WTC11 (cell line): Measurements from ENCODE around the gene UBP1. TPM values are rescaled to one million over a fixed set of nuclear protein-coding genes. Genes with fewer than 3 reads are reported as not detected.

Experiments used
- ATAC-seq: fragments of 200-7000 bp; cut with Tn5 transposase; 2 replicates; pipeline ENCODE4 v1.10.0; 2021; ENCODE audit warnings: mild to moderate bottlenecking, moderate library complexity
- CTCF ChIA-PET: fragments of 300-600 bp; sonication (Branson Sonifier 250); formaldehyde crosslinking; loops from one replicate; lab custom pipeline; 2021; ENCODE audit warnings: antibody characterized with exemption; lab: Charles Lee
- POLR2A ChIA-PET: fragments of 350-600 bp; sonication (Branson Sonifier 250); formaldehyde crosslinking; loops from one replicate; lab custom pipeline; 2021; ENCODE audit warnings: antibody characterized with exemption; lab: Charles Lee
- DNase-seq: peaks from one replicate; pipeline ENCODE4 v3.0.0; 2021; ENCODE audit warnings: low spot score
- H3K27ac Mint-ChIP-seq: 2 replicates; pipeline ENCODE4 v1.8.0; 2021; ENCODE audit warnings: mixed read lengths
- H3K27me3 Mint-ChIP-seq: 2 replicates; pipeline ENCODE4 v1.8.0; 2021; ENCODE audit warnings: low read depth, mild to moderate bottlenecking, moderate library complexity, mixed read lengths
- H3K36me3 Mint-ChIP-seq: 2 replicates; pipeline ENCODE4 v1.8.0; 2021; ENCODE audit warnings: mixed read lengths
- H3K4me1 Mint-ChIP-seq: 2 replicates; pipeline ENCODE4 v1.8.0; 2022; ENCODE audit warnings: mixed read lengths
- H3K4me3 Mint-ChIP-seq: 2 replicates; pipeline ENCODE4 v1.8.0; 2021; ENCODE audit warnings: mild to moderate bottlenecking, moderate library complexity, mixed read lengths
- H3K9me3 Mint-ChIP-seq: 2 replicates; pipeline ENCODE4 v1.8.0; 2021; ENCODE audit warnings: mixed read lengths
- ELF4 ChIP-seq: sonication (generic); formaldehyde crosslinking; IDR thresholded peaks from 2 replicates; pipeline ENCODE4 v1.8.1; 2022; ENCODE audit warnings: low read depth, mild to moderate bottlenecking, moderate library complexity, missing genetic modification reagents
- FOXK1 ChIP-seq: sonication (generic); formaldehyde crosslinking; IDR thresholded peaks from 2 replicates; pipeline ENCODE4 v1.8.0; 2022; ENCODE audit warnings: mild to moderate bottlenecking, moderate library complexity, missing genetic modification reagents
- KAT7 ChIP-seq: sonication (generic); formaldehyde crosslinking; IDR thresholded peaks from 2 replicates; pipeline ENCODE4 v1.8.1; 2023; ENCODE audit warnings: missing genetic modification reagents, mild to moderate bottlenecking, borderline replicate concordance
- MYBL2 ChIP-seq: sonication (generic); formaldehyde crosslinking; IDR thresholded peaks from 2 replicates; pipeline ENCODE4 v1.8.1; 2023; ENCODE audit warnings: mild to moderate bottlenecking, moderate library complexity, missing genetic modification reagents
- NFATC4 ChIP-seq: fragments of 250-450 bp; sonication (Bioruptor Pico); IDR thresholded peaks from 2 replicates; pipeline ENCODE4 v1.9.0; 2021; ENCODE audit warnings: mild to moderate bottlenecking
- NFE2L1 ChIP-seq: sonication (generic); formaldehyde crosslinking; IDR thresholded peaks from 2 replicates; pipeline ENCODE4 v1.8.1; 2023; ENCODE audit warnings: missing genetic modification reagents
- NFYB ChIP-seq: sonication (generic); formaldehyde crosslinking; conservative IDR thresholded peaks from 2 replicates; pipeline ENCODE4 v1.8.0; 2022; ENCODE audit warnings: low read depth, missing genetic modification reagents
- SMAD4 ChIP-seq: sonication (generic); formaldehyde crosslinking; IDR thresholded peaks from 2 replicates; pipeline ENCODE4 v1.8.0; 2022; ENCODE audit warnings: mild to moderate bottlenecking, missing genetic modification reagents
- SOX15 ChIP-seq: fragments of 250-450 bp; sonication (Bioruptor Pico); IDR thresholded peaks from 2 replicates; pipeline ENCODE4 v1.9.0; 2021; ENCODE audit warnings: mild to moderate bottlenecking
- SP1 ChIP-seq: sonication (generic); formaldehyde crosslinking; conservative IDR thresholded peaks from 2 replicates; pipeline ENCODE4 v1.8.1; 2022; ENCODE audit warnings: missing genetic modification reagents
- TEAD1 ChIP-seq: sonication (generic); formaldehyde crosslinking; IDR thresholded peaks from 2 replicates; pipeline ENCODE4 v1.8.0; 2022; ENCODE audit warnings: mild to moderate bottlenecking, missing genetic modification reagents
- TP53 ChIP-seq: sonication (generic); formaldehyde crosslinking; IDR thresholded peaks from 2 replicates; pipeline ENCODE4 v1.8.1; 2023; ENCODE audit warnings: mild to moderate bottlenecking, missing genetic modification reagents
- ZNF263 ChIP-seq: sonication (generic); formaldehyde crosslinking; IDR thresholded peaks from 2 replicates; pipeline ENCODE4 v1.8.1; 2022; ENCODE audit warnings: low read depth, mild to moderate bottlenecking, moderate library complexity, missing genetic modification reagents
- ZNF396 ChIP-seq: fragments of 250-450 bp; sonication (Bioruptor Pico); IDR thresholded peaks from 2 replicates; pipeline ENCODE4 v1.8.0; 2021; ENCODE audit warnings: mild to moderate bottlenecking, moderate library complexity, borderline replicate concordance
- total RNA-seq: library from RNA; stranded (reverse); gene quantifications from 3 replicates; pipeline ENCODE4 v1.2.3, GENCODE V29; 2021
- TF ChIP-seq, protein P1 (sequence below): sonication (generic); formaldehyde crosslinking; IDR thresholded peaks from 2 replicates; pipeline ENCODE4 v1.8.1; 2022; ENCODE audit warnings: low read depth, mild to moderate bottlenecking, moderate library complexity, missing genetic modification reagents, borderline replicate concordance
- TF ChIP-seq, protein P2 (sequence below): sonication (generic); formaldehyde crosslinking; IDR thresholded peaks from 2 replicates; pipeline ENCODE4 v1.8.0; 2023; ENCODE audit warnings: missing genetic modification reagents
- TF ChIP-seq, protein P3 (sequence below): sonication (generic); formaldehyde crosslinking; IDR thresholded peaks from 2 replicates; pipeline ENCODE4 v1.8.1; 2022; ENCODE audit warnings: mild to moderate bottlenecking, missing genetic modification reagents, moderate library complexity, borderline replicate concordance
- TF ChIP-seq, protein P4 (sequence below): fragments of 250-450 bp; sonication (Bioruptor Pico); IDR thresholded peaks from 2 replicates; pipeline ENCODE4 v1.9.0; 2021; ENCODE audit warnings: moderate library complexity, mild to moderate bottlenecking, inconsistent platforms, borderline replicate concordance
- TF ChIP-seq, protein P5 (sequence below): sonication (generic); formaldehyde crosslinking; IDR thresholded peaks from 2 replicates; pipeline ENCODE4 v1.8.0; 2023; ENCODE audit warnings: mild to moderate bottlenecking, missing genetic modification reagents
- TF ChIP-seq, protein P6 (sequence below): sonication (generic); formaldehyde crosslinking; IDR thresholded peaks from 2 replicates; pipeline ENCODE4 v1.8.0; 2022; ENCODE audit warnings: mild to moderate bottlenecking, missing genetic modification reagents
- TF ChIP-seq, protein P7 (sequence below): fragments of 250-450 bp; sonication (Bioruptor Pico); IDR thresholded peaks from 2 replicates; pipeline ENCODE4 v1.9.0; 2021; ENCODE audit warnings: mild to moderate bottlenecking

UBP1 gene
- total RNA-seq, 1 experiment from 2014 or later, result 72.6 TPM

DNA sequence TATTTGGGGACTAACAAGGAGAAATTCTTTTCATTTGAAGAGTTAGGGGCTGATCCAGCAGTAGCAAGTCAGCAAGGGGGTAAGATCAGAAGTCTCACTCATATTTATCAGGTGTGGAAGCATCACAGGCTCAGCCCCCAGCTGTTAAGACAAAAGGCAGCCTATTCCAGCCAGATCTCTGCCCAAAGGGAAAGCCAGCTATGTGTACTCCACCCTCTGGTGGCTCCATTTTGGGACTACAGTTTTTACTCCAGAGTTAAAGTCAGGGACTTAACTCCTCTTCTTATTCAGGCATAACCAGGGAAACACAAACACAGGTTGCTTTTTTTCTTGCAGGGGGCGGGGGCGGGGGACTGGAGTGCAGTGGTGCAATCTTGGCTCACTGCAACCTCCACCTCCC, 19.2 kb downstream of the UBP1 start (continued):
- TF ChIP-seq NFATC4 (CRISPR knock-in tag), result no peak
- TF ChIP-seq FOXK1 (CRISPR knock-in tag), result no peak
- TF ChIP-seq, protein P1, sequence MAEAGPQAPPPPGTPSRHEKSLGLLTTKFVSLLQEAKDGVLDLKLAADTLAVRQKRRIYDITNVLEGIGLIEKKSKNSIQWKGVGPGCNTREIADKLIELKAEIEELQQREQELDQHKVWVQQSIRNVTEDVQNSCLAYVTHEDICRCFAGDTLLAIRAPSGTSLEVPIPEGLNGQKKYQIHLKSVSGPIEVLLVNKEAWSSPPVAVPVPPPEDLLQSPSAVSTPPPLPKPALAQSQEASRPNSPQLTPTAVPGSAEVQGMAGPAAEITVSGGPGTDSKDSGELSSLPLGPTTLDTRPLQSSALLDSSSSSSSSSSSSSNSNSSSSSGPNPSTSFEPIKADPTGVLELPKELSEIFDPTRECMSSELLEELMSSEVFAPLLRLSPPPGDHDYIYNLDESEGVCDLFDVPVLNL (CRISPR knock-in tag), result no peak
- TF ChIP-seq, all 79 proteins: peak for 0

DNA sequence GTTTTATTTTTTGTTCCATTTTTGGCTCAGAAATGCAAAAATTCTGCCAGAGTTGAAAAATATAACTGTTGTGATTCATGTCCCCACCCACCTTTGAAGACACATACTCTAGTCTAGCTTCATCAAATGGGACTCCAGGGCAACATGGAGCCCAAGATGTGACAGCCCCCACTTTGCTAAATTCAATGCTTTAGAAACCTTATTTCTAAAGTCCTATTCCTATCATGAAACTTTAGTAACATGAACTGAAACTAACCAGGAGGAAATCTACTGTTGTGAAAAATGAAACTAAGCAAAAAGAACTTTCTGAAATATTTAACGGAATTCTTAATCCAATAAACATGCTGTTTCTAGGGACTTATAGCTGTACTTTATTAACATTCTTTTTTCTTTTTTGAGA, 20.3 kb downstream of the UBP1 start:
- POLR2A ChIA-PET, result no interaction called here
- ATAC-seq (no peak), DNase-seq (no peak)
- peaks cover 70% of the 10 kb centered on the region for H3K36me3 Mint-ChIP-seq
- H3K9me3 Mint-ChIP-seq, result no peaks in the 10 kb centered on the region
- CTCF ChIA-PET, result interaction anchor here (1.0 to 1.8 kb wide), 3 partner anchors 43 to 367 kb away, joined by 3 to 8 read pairs (median 4); no protein-coding TSS in a partner anchor
- TF ChIP-seq SMAD4 (CRISPR knock-in tag) (no peak), ELF4 (CRISPR knock-in tag) (no peak), NFATC4 (CRISPR knock-in tag) (no peak), ZNF263 (CRISPR knock-in tag) (no peak), FOXK1 (CRISPR knock-in tag) (no peak), ZNF396 (no peak), TP53 (CRISPR knock-in tag) (no peak), SOX15 (CRISPR knock-in tag) (no peak), NFE2L1 (CRISPR knock-in tag) (no peak)
- TF ChIP-seq, protein P2, sequence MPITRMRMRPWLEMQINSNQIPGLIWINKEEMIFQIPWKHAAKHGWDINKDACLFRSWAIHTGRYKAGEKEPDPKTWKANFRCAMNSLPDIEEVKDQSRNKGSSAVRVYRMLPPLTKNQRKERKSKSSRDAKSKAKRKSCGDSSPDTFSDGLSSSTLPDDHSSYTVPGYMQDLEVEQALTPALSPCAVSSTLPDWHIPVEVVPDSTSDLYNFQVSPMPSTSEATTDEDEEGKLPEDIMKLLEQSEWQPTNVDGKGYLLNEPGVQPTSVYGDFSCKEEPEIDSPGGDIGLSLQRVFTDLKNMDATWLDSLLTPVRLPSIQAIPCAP, result no peak
- TF ChIP-seq, protein P3, sequence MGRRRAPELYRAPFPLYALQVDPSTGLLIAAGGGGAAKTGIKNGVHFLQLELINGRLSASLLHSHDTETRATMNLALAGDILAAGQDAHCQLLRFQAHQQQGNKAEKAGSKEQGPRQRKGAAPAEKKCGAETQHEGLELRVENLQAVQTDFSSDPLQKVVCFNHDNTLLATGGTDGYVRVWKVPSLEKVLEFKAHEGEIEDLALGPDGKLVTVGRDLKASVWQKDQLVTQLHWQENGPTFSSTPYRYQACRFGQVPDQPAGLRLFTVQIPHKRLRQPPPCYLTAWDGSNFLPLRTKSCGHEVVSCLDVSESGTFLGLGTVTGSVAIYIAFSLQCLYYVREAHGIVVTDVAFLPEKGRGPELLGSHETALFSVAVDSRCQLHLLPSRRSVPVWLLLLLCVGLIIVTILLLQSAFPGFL (CRISPR knock-in tag), result no peak
- TF ChIP-seq, protein P4, sequence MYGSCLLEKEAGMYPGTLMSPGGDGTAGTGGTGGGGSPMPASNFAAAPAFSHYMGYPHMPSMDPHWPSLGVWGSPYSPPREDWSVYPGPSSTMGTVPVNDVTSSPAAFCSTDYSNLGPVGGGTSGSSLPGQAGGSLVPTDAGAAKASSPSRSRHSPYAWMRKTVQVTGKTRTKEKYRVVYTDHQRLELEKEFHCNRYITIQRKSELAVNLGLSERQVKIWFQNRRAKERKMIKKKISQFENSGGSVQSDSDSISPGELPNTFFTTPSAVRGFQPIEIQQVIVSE (CRISPR knock-in tag), result no peak
- no peak overlapping the region; the same call in 1 of the 2 replicates for H3K27ac Mint-ChIP-seq
- H3K27me3 Mint-ChIP-seq, result no peaks in the 10 kb centered on the region
- peaks cover 6% of the 10 kb centered on the region for H3K4me1 Mint-ChIP-seq
- no peak overlapping the region for H3K4me3 Mint-ChIP-seq

DNA sequence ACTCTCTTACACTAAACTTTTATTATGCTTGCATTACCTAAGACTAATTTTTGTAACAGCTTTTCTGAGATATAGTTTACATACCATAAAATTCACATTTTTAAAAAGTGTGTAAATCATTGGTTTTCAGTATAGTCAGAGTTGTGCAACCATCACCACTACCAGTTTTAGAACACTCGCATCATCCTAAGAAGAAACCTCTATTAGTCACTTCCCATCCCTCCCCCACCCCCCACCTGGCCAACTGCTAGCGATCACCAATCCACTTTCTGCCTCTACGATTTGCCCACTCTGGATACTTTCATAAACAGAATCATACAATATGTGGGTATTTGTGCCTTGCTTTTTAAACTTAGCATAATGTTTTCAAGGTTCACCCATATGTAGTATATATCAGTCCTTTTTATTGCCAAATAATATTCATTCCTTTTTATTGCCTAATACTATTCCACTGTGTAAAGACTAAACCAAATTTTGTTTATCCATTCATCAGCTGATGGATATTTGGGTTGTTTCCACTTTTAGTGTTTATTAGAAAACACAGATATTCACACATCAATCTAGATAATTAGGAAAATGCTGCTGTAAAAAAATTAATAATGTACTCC, 23.0 kb downstream of the UBP1 start:
- no peak overlapping the region for H3K27ac Mint-ChIP-seq
- POLR2A ChIA-PET, result no interaction called here
- no peak overlapping the region for H3K4me3 Mint-ChIP-seq
- no peaks in the 10 kb centered on the region for H3K4me1 Mint-ChIP-seq
- peaks cover 66% of the 10 kb centered on the region for H3K36me3 Mint-ChIP-seq
- CTCF ChIA-PET, result no interaction called here
- no peaks in the 10 kb centered on the region for H3K27me3 Mint-ChIP-seq
- DNase-seq (no peak), ATAC-seq (no peak)
- H3K9me3 Mint-ChIP-seq, result peaks cover 4% of the 10 kb centered on the region; the same call in 1 of the 2 replicates
- TF ChIP-seq, protein P2, result no peak
- TF ChIP-seq NFE2L1 (CRISPR knock-in tag) (no peak), NFYB (CRISPR knock-in tag) (no peak), ELF4 (CRISPR knock-in tag) (no peak), TEAD1 (no peak), FOXK1 (CRISPR knock-in tag) (no peak), MYBL2 (CRISPR knock-in tag) (no peak), TP53 (CRISPR knock-in tag) (no peak), KAT7 (CRISPR knock-in tag) (no peak), SP1 (CRISPR knock-in tag) (no peak)
- TF ChIP-seq, protein P5, sequence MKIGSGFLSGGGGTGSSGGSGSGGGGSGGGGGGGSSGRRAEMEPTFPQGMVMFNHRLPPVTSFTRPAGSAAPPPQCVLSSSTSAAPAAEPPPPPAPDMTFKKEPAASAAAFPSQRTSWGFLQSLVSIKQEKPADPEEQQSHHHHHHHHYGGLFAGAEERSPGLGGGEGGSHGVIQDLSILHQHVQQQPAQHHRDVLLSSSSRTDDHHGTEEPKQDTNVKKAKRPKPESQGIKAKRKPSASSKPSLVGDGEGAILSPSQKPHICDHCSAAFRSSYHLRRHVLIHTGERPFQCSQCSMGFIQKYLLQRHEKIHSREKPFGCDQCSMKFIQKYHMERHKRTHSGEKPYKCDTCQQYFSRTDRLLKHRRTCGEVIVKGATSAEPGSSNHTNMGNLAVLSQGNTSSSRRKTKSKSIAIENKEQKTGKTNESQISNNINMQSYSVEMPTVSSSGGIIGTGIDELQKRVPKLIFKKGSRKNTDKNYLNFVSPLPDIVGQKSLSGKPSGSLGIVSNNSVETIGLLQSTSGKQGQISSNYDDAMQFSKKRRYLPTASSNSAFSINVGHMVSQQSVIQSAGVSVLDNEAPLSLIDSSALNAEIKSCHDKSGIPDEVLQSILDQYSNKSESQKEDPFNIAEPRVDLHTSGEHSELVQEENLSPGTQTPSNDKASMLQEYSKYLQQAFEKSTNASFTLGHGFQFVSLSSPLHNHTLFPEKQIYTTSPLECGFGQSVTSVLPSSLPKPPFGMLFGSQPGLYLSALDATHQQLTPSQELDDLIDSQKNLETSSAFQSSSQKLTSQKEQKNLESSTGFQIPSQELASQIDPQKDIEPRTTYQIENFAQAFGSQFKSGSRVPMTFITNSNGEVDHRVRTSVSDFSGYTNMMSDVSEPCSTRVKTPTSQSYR (CRISPR knock-in tag), result no peak
- TF ChIP-seq, protein P6, sequence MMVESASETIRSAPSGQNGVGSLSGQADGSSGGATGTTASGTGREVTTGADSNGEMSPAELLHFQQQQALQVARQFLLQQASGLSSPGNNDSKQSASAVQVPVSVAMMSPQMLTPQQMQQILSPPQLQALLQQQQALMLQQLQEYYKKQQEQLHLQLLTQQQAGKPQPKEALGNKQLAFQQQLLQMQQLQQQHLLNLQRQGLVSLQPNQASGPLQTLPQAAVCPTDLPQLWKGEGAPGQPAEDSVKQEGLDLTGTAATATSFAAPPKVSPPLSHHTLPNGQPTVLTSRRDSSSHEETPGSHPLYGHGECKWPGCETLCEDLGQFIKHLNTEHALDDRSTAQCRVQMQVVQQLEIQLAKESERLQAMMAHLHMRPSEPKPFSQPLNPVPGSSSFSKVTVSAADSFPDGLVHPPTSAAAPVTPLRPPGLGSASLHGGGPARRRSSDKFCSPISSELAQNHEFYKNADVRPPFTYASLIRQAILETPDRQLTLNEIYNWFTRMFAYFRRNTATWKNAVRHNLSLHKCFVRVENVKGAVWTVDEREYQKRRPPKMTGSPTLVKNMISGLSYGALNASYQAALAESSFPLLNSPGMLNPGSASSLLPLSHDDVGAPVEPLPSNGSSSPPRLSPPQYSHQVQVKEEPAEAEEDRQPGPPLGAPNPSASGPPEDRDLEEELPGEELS (CRISPR knock-in tag), result no peak
- TF ChIP-seq, protein P7, sequence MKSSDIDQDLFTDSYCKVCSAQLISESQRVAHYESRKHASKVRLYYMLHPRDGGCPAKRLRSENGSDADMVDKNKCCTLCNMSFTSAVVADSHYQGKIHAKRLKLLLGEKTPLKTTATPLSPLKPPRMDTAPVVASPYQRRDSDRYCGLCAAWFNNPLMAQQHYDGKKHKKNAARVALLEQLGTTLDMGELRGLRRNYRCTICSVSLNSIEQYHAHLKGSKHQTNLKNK (CRISPR knock-in tag), result no peak
